ENCODE data around the gene GLUL.

GRCh38 chr1:182392050-182393028 lies 749 bp upstream of the GLUL start:
- no peak for TF ChIP-seq CTCF (IDR thresholded peaks at IDR 0.05)
- no peak for TF ChIP-seq POLR2AphosphoS5 (IDR thresholded peaks at IDR 0.05)
- no peak for TF ChIP-seq POLR2A (IDR thresholded peaks at IDR 0.05)

Data from breast epithelium (tissue), 3 donors.